Measurements from ENCODE around the gene KRT33A. TPM values are rescaled to one million over a fixed set of nuclear protein-coding genes. Genes with fewer than 3 reads are reported as not detected.
A peak's percentile ranks its signal among the peaks of the same experiment; 100 is the strongest.
"Not testable (repeated sequence)": the region's sequence is repeated elsewhere in the genome, so short reads cannot be mapped to it uniquely, and the experiment has no call there.

Gene KRT33A
- total RNA-seq, result 0.92 TPM

DNA sequence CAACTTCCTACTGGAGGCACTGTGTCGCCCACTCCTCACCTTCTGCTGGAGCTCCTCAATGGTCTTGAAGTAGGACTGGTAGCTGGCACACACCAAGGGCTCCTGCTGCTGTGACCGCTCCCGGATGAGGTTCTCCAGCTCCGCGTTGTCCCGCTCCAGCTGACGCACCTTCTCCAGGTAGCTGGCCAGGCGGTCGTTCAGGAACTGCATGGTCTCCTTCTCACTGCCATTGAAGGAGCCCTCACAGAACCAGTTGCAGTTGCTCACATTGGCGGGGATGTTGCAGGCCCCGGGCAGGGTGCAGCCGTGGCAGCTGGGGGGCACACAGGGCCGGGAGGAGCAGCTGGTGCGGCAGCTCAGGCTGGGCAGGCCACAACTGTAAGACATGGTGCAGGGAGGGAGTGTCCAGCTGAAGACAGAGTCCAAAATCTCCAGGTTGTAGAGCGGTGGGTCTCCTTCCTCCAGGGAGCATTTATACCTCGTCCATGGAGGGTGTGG lies at the start of gene KRT33A:
Gene KRT33A, minus strand, starts transcription at position 448 of the 498 bp plus-strand sequence. Its CDS starts 61 bp downstream, at position 387.
- ATAC-seq, result not testable (repeated sequence)

- ATAC-seq, result no peak
These were observed 46.5 kb upstream of the KRT33A start, which contains the start of gene KRT31 for GRCh38 chr17:41396996-41397660. TSS of gene KRT31 (minus strand) at chr17:41397608. CDS start at chr17:41397539, 69 bp downstream.

- ATAC-seq, result no peak
These were observed 45.7 kb upstream of the KRT33A start for GRCh38 chr17:41396340-41396739.

DNA sequence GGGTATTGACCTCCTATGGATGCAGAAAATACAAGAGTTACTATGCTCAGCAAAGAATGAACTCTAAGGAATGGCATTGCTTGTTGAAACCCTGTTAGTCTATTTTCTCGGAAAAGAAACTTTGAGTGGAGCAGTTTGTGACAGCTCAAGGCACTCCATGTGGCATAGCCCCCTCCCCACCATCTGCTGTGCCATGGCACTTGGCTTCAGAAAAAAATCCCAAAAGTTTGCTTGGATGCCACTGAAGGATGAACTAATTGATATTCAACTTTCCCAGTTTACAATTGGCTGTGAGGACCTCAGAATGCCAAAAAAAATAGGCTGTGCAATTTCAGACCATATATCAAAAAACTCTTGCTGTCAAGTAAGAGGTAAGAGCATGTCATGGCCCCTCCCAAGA lies 45.0 kb upstream of the KRT33A start:
- ATAC-seq, result no peak

DNA sequence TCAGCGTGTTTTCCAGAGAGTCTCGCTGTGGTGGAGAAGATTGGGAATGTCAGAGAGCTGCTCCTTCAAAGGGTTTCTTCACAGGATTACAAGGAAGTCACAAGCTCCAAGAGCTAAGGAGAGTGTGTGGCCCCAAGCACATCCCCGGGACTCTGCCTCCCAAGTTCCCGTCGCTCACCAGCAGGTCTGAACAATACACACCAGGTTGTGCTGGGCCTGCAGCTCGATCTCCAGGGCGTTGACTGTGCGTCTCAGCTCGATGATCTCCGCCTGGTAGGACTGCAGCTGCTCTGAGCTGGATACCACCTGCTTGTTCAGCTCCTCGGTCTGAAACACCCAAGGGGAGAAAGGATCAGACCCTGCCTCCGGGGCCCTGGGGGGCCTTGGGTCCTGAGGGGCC lies 44.4 kb upstream of the KRT33A start:
- ATAC-seq, result peak; percentile 58

DNA sequence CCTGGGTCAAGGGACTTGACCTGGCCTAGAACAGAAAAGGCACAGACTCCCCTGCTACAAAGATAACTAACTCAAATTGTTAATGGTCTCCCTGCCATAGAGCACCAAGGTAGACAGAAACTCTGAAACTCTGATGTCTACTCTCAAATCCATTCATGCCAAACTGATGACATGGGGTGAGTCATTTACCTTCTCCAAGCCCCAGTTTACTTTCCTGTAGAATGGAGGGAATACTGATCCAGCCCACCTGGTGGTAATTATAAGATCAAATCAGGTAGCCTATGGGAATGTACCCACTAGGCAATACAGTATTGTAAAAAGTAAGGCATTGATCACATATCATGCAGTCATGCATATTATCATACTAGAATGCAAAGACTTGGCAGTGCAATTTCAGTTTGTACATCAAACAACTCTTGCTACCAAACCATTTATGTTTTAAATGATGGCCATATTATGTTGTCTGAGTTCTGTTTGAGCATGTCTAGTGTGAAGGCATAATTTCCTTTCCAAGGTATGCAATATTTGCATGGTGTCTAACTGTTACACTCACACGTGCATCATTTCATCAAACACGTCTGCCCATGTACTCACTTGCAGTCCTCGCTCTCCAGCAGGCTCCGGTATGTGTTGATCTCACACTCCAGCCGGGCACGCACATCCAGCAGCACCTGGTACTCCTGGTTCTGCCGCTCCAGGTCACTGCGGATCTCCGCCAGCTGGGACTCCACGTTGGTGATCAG lies 43.8 kb upstream of the KRT33A start:
- ATAC-seq, result peak; percentile 84

DNA sequence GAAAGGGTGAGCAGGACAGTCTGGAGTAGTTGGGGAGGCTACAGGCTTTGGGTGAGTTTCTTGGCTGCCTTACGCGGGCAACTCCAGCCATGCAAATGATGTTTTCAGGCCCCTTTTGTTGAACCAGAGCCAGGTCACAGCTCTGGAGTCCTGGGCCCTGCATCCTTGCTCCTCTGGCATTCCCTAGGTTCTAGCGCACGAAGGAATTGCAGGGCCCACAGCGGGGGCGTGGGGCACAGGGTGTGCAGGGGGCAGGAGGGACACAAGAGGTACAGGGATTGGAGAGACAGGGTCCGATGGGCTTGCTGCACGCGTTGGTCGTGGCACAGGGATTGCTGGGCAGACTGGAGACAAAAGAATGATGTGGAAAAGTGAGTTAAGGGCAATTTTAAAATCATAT lies 43.2 kb upstream of the KRT33A start:
- ATAC-seq, result no peak

DNA sequence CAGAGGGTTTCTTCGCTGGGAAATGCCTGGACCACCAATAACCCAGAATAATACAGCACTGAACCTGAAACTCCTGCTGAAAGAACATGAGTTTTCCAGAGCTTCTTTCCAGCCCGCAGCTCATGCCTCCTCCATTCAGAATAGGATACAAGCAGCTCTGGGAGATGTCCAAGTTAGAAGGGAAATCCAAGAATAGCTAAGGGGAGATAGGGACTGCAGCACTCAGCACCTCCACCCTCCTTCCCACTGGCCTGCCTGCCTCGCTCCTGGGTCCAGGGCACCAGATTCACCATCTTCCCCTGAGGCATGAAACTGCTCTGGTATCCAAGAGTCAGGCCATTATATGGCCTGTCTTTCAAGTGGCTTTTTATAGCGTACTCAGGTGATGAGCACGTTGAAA lies 42.7 kb upstream of the KRT33A start:
- ATAC-seq, result no peak

- no peak for ATAC-seq
These were observed 41.6 kb upstream of the KRT33A start for GRCh38 chr17:41392278-41392677.

GRCh38 chr17:41391535-41391934 lies 40.9 kb upstream of the KRT33A start:
- no peak for ATAC-seq

DNA sequence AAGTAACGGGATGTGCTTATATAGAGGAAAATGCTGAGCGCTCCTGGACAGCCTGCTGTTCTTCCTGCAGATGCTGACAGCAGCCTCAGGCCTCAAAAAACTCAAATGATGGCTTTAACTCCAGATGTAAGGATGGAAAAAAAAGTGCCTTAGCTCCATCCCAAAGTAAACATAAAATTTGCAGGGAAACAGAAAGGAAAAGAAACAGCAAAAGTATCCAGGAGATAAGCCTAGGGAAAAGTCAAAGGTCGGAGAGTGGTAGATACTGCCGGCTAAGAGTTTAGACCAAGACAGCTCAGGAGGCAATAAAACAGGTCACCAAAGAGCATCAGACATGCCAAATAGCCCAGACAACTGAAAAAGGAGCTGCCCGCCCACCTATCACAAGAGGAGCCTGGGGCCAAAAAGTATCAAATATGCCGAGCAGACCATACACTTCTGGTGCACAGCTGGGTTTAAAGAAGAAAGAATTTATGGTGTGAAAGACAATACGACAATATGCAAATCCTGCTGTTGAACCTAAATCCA lies 39.8 kb upstream of the KRT33A start:
- no peak for ATAC-seq

DNA sequence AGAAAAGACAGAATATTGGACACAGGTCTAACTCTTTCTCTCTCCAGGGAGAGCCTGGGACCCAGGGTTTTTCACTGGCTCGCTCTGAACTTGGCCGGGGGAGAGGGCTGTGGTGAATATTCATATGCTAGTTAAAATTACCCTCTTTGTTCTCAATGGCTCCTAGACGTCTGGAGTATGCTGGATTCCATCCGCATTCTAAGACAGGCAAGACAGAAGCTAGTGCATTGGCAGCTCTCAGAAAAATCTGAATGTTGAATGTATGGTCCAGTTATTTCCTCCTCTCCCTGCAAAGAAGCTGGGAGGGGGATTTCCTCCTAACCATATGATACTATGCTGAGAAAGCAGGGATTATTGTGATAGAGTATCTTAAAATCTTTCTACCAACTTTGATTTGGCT lies 37.0 kb upstream of the KRT33A start:
- no peak for ATAC-seq

DNA sequence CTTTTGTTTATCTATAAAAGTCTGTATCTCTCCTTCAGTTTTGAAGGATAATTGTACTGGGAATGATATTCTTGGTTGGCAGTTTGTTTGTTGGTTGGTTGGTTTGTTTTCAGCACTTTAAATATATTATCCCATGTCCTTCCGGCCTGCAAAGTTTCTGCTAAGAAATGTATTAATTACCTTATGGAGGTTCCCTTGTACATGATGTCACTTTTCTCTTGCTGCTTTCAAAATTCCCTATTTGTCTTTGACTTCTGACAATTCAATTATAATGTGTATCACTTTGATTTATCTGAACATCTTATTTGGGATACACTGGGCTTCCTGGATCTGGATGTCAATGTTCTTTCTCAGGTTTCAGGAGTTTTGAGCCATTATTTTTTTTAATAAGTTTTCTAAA lies 35.6 kb upstream of the KRT33A start:
- ATAC-seq, result no peak

DNA sequence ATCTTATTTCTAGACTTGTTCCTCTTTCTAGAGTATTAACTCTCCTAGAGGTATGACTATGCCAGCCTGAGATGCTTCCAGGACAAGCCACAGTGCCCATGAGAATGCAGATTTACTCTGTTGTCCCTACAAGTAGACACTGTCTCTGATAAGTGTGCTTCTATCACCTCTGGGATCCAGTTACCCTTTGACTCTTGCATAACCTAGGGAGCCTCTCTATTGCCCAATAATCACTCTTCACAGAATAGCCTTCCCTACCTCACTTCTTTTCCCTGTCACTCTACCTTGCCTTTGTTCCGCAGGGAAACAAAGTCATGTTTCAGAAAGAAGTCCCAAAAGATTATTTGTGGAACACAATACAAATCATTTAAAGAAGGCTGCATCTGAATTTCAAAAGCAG lies 33.1 kb upstream of the KRT33A start:
- no peak for ATAC-seq

DNA sequence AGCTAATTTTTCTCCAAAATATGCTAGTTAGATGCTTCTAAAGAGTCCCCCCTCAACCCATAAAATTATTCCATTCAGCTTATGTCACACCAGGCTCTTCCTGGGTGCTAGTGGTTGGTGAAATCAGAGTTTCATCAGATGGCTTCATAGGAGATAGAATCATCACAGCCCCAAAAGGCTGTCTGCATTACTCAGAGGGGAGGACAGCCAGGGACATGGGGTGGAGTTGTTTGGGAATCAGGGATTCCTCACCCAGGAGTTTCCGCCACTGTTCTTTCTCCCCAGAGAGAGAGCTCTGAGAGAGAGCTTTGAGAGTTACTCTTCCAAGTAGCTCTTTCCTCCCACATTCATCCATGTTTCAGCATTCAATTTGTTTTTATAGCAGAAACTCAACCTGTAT lies 31.8 kb upstream of the KRT33A start:
- ATAC-seq, result no peak

- not testable (repeated sequence) for ATAC-seq
These were observed 31.3 kb upstream of the KRT33A start, which contains the start of gene KRT34 for GRCh38 chr17:41381943-41382342. TSS of gene KRT34 (minus strand) at chr17:41382306. CDS start at chr17:41382246, 60 bp downstream.

DNA sequence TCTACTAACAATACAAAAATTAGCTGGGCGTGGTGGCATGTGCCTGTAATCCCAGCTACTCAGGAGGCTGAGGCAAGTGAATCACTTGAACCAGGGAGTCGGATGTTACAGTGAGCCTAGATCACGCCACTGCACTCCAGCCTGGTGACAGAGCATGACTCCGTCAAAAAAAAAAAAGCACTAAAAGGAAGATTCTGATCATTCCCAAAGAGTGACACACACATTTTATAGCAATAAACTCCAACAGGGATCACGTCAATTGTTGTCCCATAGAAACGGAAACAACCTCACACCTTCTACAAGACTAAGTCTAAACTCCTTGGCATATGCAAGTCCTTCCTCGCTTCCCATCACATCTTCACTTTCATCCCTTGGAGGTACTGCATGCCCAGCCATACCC lies 29.5 kb upstream of the KRT33A start:
- not testable (repeated sequence) for ATAC-seq

GRCh38 chr17:41377546-41377945 lies 26.9 kb upstream of the KRT33A start:
- no peak for ATAC-seq

GRCh38 chr17:41369713-41370112 lies 19.1 kb upstream of the KRT33A start, which contains the start of gene KRT33B:
TSS of gene KRT33B (minus strand) at chr17:41369813. CDS start at chr17:41369750, 63 bp downstream.
- no peak for ATAC-seq

GRCh38 chr17:41369023-41369422 lies 18.4 kb upstream of the KRT33A start:
- no peak for ATAC-seq

- peak; percentile 17 for ATAC-seq
These were observed 16.9 kb upstream of the KRT33A start for GRCh38 chr17:41367426-41368075.

DNA sequence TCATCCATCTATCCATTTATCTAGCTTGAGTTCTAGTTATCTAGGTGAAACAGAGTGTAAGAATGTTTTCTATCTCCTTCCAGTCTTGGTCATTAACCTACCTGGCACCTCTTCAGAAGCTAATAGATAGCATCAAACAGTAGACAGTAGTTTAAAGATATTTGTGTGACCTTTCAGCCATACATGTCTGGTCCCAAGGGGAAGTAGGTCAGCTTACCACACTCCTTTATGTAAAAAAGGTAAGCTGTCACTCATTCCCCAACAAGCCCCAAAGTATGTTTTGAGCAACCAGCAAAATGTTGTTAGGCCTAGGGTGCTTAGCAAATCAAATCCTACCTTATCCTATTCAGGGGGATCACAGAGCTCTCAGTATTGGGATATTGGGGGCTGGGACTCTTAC lies 15.4 kb upstream of the KRT33A start:
- ATAC-seq, result no peak

- peak; percentile 83 for ATAC-seq
These were observed 13.3 kb upstream of the KRT33A start for GRCh38 chr17:41363881-41364280.

Measured in esophagus mucosa (tissue), 1 donor.